Measurements from ENCODE around the gene ADAM19.

GRCh38 chr5:157613385-157614245, 38.0 kb upstream of the ADAM19 start:
- TF ChIP-seq, protein P1, sequence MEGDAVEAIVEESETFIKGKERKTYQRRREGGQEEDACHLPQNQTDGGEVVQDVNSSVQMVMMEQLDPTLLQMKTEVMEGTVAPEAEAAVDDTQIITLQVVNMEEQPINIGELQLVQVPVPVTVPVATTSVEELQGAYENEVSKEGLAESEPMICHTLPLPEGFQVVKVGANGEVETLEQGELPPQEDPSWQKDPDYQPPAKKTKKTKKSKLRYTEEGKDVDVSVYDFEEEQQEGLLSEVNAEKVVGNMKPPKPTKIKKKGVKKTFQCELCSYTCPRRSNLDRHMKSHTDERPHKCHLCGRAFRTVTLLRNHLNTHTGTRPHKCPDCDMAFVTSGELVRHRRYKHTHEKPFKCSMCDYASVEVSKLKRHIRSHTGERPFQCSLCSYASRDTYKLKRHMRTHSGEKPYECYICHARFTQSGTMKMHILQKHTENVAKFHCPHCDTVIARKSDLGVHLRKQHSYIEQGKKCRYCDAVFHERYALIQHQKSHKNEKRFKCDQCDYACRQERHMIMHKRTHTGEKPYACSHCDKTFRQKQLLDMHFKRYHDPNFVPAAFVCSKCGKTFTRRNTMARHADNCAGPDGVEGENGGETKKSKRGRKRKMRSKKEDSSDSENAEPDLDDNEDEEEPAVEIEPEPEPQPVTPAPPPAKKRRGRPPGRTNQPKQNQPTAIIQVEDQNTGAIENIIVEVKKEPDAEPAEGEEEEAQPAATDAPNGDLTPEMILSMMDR (IDR thresholded peaks at IDR 0.05) = no peak
- TF ChIP-seq POLR2A (IDR thresholded peaks at IDR 0.05) = no peak

Measured in uterus (tissue), 2 donors.